OCI-LY7 (cell line): ENCODE data around the gene INTS3. TPM values are rescaled to one million over a fixed set of nuclear protein-coding genes. Genes with fewer than 3 reads are reported as not detected.

Source experiments
- BruUV-seq: library from RNA; stranded (reverse); fragments of 400-500 nt; replicated peaks from 2 replicates; lab custom pipeline; 2021; lab: Mats Ljungman, UMichigan
- CTCF ChIA-PET: fragments of 300-600 bp; sonication (Branson Sonifier 250); formaldehyde crosslinking; loops from one replicate; lab custom pipeline; 2022; ENCODE audit warnings: antibody characterized with exemption; ENCODE audit not compliant: unreplicated experiment; lab: Charles Lee
- POLR2A ChIA-PET: fragments of 300-600 bp; sonication (Branson Sonifier 250); formaldehyde crosslinking; loops from one replicate; lab custom pipeline; 2022; ENCODE audit warnings: antibody characterized with exemption; lab: Charles Lee
- DNase-seq: peaks from one replicate; pipeline ENCODE4 v3.0.0-alpha.2; 2015; ENCODE audit warnings: low spot score
- H2AFZ ChIP-seq: fragments of 200-600 bp; sonication (generic), shearing (Covaris generic); 2 replicates; pipeline ENCODE4 v1.6.1; 2014; ENCODE audit warnings: mild to moderate bottlenecking, antibody characterized with exemption, low read length, moderate library complexity
- H3K27ac ChIP-seq: fragments of 200-600 bp; sonication (generic); 2 replicates; pipeline ENCODE4 v1.5.1; 2014; ENCODE audit warnings: mixed run types, low read depth, mild to moderate bottlenecking, moderate library complexity, low read length, inconsistent platforms; ENCODE audit not compliant: poor library complexity, severe bottlenecking
- H3K36me3 ChIP-seq: fragments of 200-600 bp; sonication (generic); 2 replicates; pipeline ENCODE4 v1.6.1; 2014; ENCODE audit warnings: mild to moderate bottlenecking, antibody characterized with exemption, low read length, moderate library complexity, mixed read lengths; ENCODE audit not compliant: insufficient read depth
- H3K4me1 ChIP-seq: fragments of 200-600 bp; sonication (generic); 2 replicates; pipeline ENCODE4 v1.5.1; 2014; ENCODE audit warnings: mild to moderate bottlenecking, low read length; ENCODE audit not compliant: insufficient read depth, poor library complexity, severe bottlenecking
- H3K4me2 ChIP-seq: fragments of 200-600 bp; sonication (generic); 2 replicates; pipeline ENCODE4 v1.6.1; 2014; ENCODE audit warnings: mild to moderate bottlenecking, low read length
- H3K4me3 ChIP-seq: fragments of 200-600 bp; sonication (generic); 2 replicates; pipeline ENCODE4 v1.5.1; 2014; ENCODE audit warnings: mild to moderate bottlenecking, low read depth, low read length; ENCODE audit not compliant: poor library complexity, severe bottlenecking
- H3K79me2 ChIP-seq: fragments of 200-600 bp; sonication (generic); 2 replicates; pipeline ENCODE4 v1.6.1; 2016; ENCODE audit warnings: low read depth, mild to moderate bottlenecking, low read length, moderate library complexity, mixed read lengths; ENCODE audit not compliant: insufficient read depth
- H3K9me2 ChIP-seq: fragments of 200-600 bp; sonication (generic); 2 replicates; pipeline ENCODE4 v1.6.1; 2016; ENCODE audit warnings: mild to moderate bottlenecking, low read length, mixed read lengths; ENCODE audit not compliant: insufficient read depth
- H3K9me3 ChIP-seq: fragments of 200-600 bp; sonication (generic); 2 replicates; pipeline ENCODE4 v1.6.1; 2014; ENCODE audit warnings: mild to moderate bottlenecking, mixed run types, low read length, mixed read lengths
- H4K20me1 ChIP-seq: fragments of 200-600 bp; sonication (generic); 2 replicates; pipeline ENCODE4 v1.6.1; 2014; ENCODE audit warnings: mild to moderate bottlenecking, antibody characterized with exemption, low read length, moderate library complexity, mixed read lengths; ENCODE audit not compliant: insufficient read depth
- CTCF ChIP-seq: fragments of 200-600 bp; sonication (generic); conservative IDR thresholded peaks from 2 replicates; pipeline ENCODE4 v1.5.1; 2014; ENCODE audit warnings: mild to moderate bottlenecking, antibody characterized with exemption, low read length, moderate library complexity, mixed read lengths
- EZH2phosphoT487 ChIP-seq: fragments of 200-600 bp; sonication (generic); IDR thresholded peaks from 2 replicates; pipeline ENCODE4 v1.6.1; 2018; ENCODE audit warnings: low read depth, borderline replicate concordance, mild to moderate bottlenecking, mixed run types, antibody characterized with exemption, low read length, moderate library complexity, mixed read lengths
- intact Hi-C: fragments of 100-400 bp; cut with micrococcal nuclease; formaldehyde crosslinking; loops from one replicate; pipeline ENCODE4 v1.10.0; 2022; ENCODE audit not compliant: unreplicated experiment
- total RNA-seq, 2 experiments: library from RNA; depleted of rRNA in 1 of 2; stranded (reverse); fragments of >200 nt in 1 of 2; shearing (Covaris generic) in 1 of 2; gene quantifications; 2 replicates each; pipeline ENCODE4 v1.2.3, GENCODE V29; 2014 to 2022

Gene INTS3
- total RNA-seq, 2 experiments from 2014 or later: 33.5 to 67.3 TPM

- H3K27ac ChIP-seq: peak overlapping the region; percentile 86
- H2AFZ ChIP-seq: no peak overlapping the region
- H3K4me1 ChIP-seq: peaks cover 37% of the 10 kb centered on the region
- no peaks in the 10 kb centered on the region for H3K9me3 ChIP-seq
- no peaks in the 10 kb centered on the region for H3K79me2 ChIP-seq
- CTCF ChIA-PET: no interaction called here
- peaks cover 48% of the 10 kb centered on the region; the same call in 1 of the 2 replicates for H3K36me3 ChIP-seq
- no peaks in the 10 kb centered on the region for H3K9me2 ChIP-seq
- peak overlapping the region; percentile 57 for H3K4me2 ChIP-seq
- BruUV-seq: no TSS peak
- POLR2A ChIA-PET: interaction anchor here (0.5 to 1.5 kb wide), 8 partner anchors 34 to 185 kb away, joined by 3 to 8 read pairs (median 4); partner anchors contain the start of genes JTB and RPS27
- H3K4me3 ChIP-seq: peak overlapping the region; percentile 11
- DNase-seq: peak; percentile 90
- TF ChIP-seq CTCF (no peak), EZH2phosphoT487 (no peak)
- intact Hi-C loops: loop anchor here (2.0 kb wide), 1 partner anchor 116 kb away; no protein-coding TSS in a partner anchor
- H4K20me1 ChIP-seq: no peaks in the 10 kb centered on the region
Observed at GRCh38 chr1:153805042-153805745, 77.3 kb downstream of the INTS3 start.

GRCh38 chr1:153805886-153806719 is 78.3 kb downstream of the INTS3 start:
- intact Hi-C loops: loop anchor here (2.0 kb wide), 1 partner anchor 115 kb away; no protein-coding TSS in a partner anchor
- H3K36me3 ChIP-seq: peaks cover 52% of the 10 kb centered on the region; the same call in 1 of the 2 replicates
- no peak overlapping the region for H3K4me3 ChIP-seq
- BruUV-seq: no TSS peak
- peaks cover 37% of the 10 kb centered on the region for H3K4me1 ChIP-seq
- no peaks in the 10 kb centered on the region for H3K79me2 ChIP-seq
- peak overlapping the region; percentile 57 for H3K4me2 ChIP-seq
- no peaks in the 10 kb centered on the region for H3K9me3 ChIP-seq
- H3K27ac ChIP-seq: peak overlapping the region; percentile 86
- H4K20me1 ChIP-seq: no peaks in the 10 kb centered on the region
- H2AFZ ChIP-seq: no peak overlapping the region
- H3K9me2 ChIP-seq: no peaks in the 10 kb centered on the region
- POLR2A ChIA-PET: interaction anchor here (0.6 to 1.2 kb wide), 8 partner anchors 11 to 408 kb away, joined by 3 to 5 read pairs (median 4); partner anchors contain the start of gene RPS27
- CTCF ChIA-PET: interaction anchor here (0.6 kb wide), 1 partner anchor 18 kb away, joined by 13 read pairs; no protein-coding TSS in a partner anchor
- DNase-seq: no peak
- TF ChIP-seq CTCF (no peak), EZH2phosphoT487 (no peak)
